ENCODE data around the gene EFEMP2.

EFEMP2 gene

GRCh38 chr11:65884716-65885092, 12.1 kb upstream of the EFEMP2 start:
- DNase-seq, result peak; percentile 81

- no peak for DNase-seq
These were observed 11.5 kb upstream of the EFEMP2 start for GRCh38 chr11:65883786-65884715.

- DNase-seq, result no peak
These were observed 10.6 kb upstream of the EFEMP2 start for GRCh38 chr11:65883058-65883761.

GRCh38 chr11:65882120-65883057, 9.8 kb upstream of the EFEMP2 start:
- DNase-seq, result no peak

GRCh38 chr11:65880844-65881421, 8.3 kb upstream of the EFEMP2 start:
- DNase-seq, result no peak

- DNase-seq, result no peak
These were observed 7.4 kb upstream of the EFEMP2 start for GRCh38 chr11:65880027-65880426.

- no peak for DNase-seq
These were observed 7.0 kb upstream of the EFEMP2 start, which contains the start of gene CTSW for GRCh38 chr11:65879617-65880016. Gene CTSW, plus strand, starts transcription at chr11:65879837. Its CDS starts 18 bp downstream, at chr11:65879855.

- DNase-seq, result peak; percentile 97
These were observed 937 bp upstream of the EFEMP2 start for GRCh38 chr11:65873318-65874156.

- DNase-seq, result no peak
These were observed 620 bp downstream of the EFEMP2 start for GRCh38 chr11:65871811-65872548.

GRCh38 chr11:65870706-65871681, 1.6 kb downstream of the EFEMP2 start:
- peak; percentile 86 for DNase-seq

GRCh38 chr11:65870307-65870658, 2.3 kb downstream of the EFEMP2 start:
- DNase-seq, result no peak

- DNase-seq, result no peak
These were observed 2.8 kb downstream of the EFEMP2 start for GRCh38 chr11:65869643-65870306.

- no peak for DNase-seq
These were observed 3.7 kb downstream of the EFEMP2 start for GRCh38 chr11:65868907-65869306.

- peak; percentile 72 for DNase-seq
These were observed 4.4 kb downstream of the EFEMP2 start for GRCh38 chr11:65868076-65868667.

GRCh38 chr11:65867284-65868071, 5.1 kb downstream of the EFEMP2 start:
- peak; percentile 32 for DNase-seq

- DNase-seq, result no peak
These were observed 5.9 kb downstream of the EFEMP2 start for GRCh38 chr11:65866509-65867283.

Data from NCI-H69 (cell line).